Left ventricle myocardium inferior (tissue), 1 donor: ENCODE data around the gene HOXA1. TPM values are rescaled to one million over a fixed set of nuclear protein-coding genes. Genes with fewer than 3 reads are reported as not detected.

Experiments used
- DNase-seq: peaks from one replicate; pipeline ENCODE4 v3.0.0-alpha.2; 2020
- H3K27ac ChIP-seq: fragments of 200-600 bp; replicated peaks from 2 replicates; pipeline ENCODE4 v1.8.0; 2021
- H3K27me3 ChIP-seq: fragments of 200-600 bp; 2 replicates; pipeline ENCODE4 v1.8.0; 2021; ENCODE audit warnings: low read depth
- H3K36me3 ChIP-seq: fragments of 200-600 bp; 2 replicates; pipeline ENCODE4 v1.8.0; 2021
- H3K4me1 ChIP-seq: fragments of 200-600 bp; 2 replicates; pipeline ENCODE4 v1.8.0; 2021
- H3K4me3 ChIP-seq: fragments of 200-600 bp; 2 replicates; pipeline ENCODE4 v1.8.0; 2021; ENCODE audit warnings: mild to moderate bottlenecking, moderate library complexity
- H3K9me3 ChIP-seq: fragments of 200-600 bp; replicated peaks from 2 replicates; pipeline ENCODE4 v1.8.0; 2021
- intact Hi-C: fragments of 100-400 bp; cut with micrococcal nuclease; formaldehyde crosslinking; loops from one replicate; pipeline ENCODE4 v1.11.0; 2022
- total RNA-seq: library from RNA; stranded (reverse); fragmentation: NEBNext Ultra II Directional; extraction: Animal tissue kit (Norgen Biotek cat#: 25700); gene quantifications from one replicate; pipeline ENCODE4 v1.2.1, GENCODE V29; 2021
- TF ChIP-seq, protein P1 (sequence below): fragments of 200-600 bp; IDR thresholded peaks from 2 replicates; pipeline ENCODE4 v1.8.0; 2021; ENCODE audit warnings: antibody characterized with exemption, mild to moderate bottlenecking, borderline replicate concordance
- donor health status: DM: no; HTN: yes; CAD: no; lungs with severe emphysema.

The HOXA1 gene
- total RNA-seq, 1 donor from 2014 or later: not detected

DNA sequence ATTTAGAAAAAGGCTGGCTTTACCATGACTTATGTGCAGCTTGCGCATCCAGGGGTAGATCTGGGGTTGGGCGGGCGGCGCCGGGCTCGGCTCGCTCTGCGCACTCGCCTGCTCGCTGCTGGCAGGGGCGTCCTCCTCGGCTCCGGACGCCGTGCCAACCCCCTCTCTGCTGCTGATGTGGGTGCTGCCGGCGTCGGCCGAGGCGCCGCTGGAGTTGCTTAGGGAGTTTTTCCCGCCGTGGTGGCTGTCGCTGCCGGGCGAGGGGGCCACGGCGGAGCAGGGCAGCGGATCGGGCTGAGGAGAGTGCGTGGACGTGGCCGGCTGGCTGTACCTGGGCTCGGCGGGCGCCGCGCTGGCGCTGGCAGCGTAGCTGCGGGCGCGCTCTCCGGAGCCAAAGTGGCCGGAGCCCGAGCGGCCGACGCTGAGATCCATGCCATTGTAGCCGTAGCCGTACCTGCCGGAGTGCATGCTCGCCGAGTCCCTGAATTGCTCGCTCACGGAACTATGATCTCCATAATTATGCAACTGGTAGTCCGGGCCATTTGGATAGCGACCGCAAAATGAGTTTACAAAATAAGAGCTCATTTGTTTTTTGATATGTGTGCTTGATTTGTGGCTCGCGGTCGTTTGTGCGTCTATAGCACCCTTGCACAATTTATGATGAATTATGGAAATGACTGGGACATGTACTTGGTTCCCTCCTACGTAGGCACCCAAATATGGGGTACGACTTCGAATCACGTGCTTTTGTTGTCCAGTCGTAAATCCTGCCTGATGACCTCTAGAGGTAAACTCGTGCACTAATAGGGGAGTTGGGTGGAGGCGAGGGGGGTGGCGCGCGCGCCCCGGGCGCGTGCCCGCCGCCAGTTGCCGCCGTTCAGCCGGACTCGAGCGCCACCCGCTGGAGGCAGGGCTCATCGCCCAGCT lies 47.5 kb upstream of the HOXA1 start, which contains the start of gene HOXA5:
Gene HOXA5, minus strand, starts transcription at position 659 of the 927 bp plus-strand sequence. Its CDS starts 74 bp downstream, at position 585.
- H3K4me1 ChIP-seq: peaks cover 49% of the 10 kb centered on the region
- H3K27ac ChIP-seq: peak within 1 kb of the TSS; percentile 47
- H3K4me3 ChIP-seq: peak within 1 kb of the TSS; percentile 64
- intact Hi-C loops: no loop called here
- no peaks in the 10 kb centered on the region for H3K9me3 ChIP-seq
- TF ChIP-seq, protein P1, sequence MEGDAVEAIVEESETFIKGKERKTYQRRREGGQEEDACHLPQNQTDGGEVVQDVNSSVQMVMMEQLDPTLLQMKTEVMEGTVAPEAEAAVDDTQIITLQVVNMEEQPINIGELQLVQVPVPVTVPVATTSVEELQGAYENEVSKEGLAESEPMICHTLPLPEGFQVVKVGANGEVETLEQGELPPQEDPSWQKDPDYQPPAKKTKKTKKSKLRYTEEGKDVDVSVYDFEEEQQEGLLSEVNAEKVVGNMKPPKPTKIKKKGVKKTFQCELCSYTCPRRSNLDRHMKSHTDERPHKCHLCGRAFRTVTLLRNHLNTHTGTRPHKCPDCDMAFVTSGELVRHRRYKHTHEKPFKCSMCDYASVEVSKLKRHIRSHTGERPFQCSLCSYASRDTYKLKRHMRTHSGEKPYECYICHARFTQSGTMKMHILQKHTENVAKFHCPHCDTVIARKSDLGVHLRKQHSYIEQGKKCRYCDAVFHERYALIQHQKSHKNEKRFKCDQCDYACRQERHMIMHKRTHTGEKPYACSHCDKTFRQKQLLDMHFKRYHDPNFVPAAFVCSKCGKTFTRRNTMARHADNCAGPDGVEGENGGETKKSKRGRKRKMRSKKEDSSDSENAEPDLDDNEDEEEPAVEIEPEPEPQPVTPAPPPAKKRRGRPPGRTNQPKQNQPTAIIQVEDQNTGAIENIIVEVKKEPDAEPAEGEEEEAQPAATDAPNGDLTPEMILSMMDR: peak; percentile 53
- no peak for DNase-seq
- peaks cover 100% of the 10 kb centered on the region for H3K27me3 ChIP-seq
- no peaks in the 10 kb centered on the region for H3K36me3 ChIP-seq

DNA sequence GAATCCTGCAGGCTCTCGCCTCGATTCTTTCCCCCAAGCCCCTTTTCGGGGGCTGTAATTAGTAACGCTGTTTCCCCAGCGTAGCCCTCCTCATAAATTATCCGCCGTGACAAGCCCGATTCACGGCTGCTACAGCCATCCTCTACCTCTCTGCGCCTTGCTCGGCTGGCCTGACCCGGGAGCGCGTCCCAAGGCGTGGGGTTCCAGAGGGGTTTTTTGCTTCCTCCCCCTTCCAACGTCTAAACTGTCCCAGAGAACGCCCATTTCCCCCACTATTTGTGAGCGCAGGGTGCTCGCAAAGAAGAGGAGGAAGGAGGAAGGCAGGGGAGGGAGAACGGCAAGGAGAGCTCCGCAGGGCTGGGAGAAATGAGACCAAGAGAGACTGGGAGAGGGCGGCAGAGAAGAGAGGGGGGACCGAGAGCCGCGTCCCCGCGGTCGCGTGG lies 46.8 kb upstream of the HOXA1 start:
- Histone ChIP-seq H3K27ac (peak overlapping the region; percentile 47), H3K4me3 (peak overlapping the region; percentile 64), H3K36me3 (no peaks in the 10 kb centered on the region), H3K27me3 (peaks cover 100% of the 10 kb centered on the region), H3K9me3 (no peaks in the 10 kb centered on the region), H3K4me1 (peaks cover 43% of the 10 kb centered on the region)
- intact Hi-C loops: no loop called here
- TF ChIP-seq, protein P1: no peak
- no peak for DNase-seq

DNA sequence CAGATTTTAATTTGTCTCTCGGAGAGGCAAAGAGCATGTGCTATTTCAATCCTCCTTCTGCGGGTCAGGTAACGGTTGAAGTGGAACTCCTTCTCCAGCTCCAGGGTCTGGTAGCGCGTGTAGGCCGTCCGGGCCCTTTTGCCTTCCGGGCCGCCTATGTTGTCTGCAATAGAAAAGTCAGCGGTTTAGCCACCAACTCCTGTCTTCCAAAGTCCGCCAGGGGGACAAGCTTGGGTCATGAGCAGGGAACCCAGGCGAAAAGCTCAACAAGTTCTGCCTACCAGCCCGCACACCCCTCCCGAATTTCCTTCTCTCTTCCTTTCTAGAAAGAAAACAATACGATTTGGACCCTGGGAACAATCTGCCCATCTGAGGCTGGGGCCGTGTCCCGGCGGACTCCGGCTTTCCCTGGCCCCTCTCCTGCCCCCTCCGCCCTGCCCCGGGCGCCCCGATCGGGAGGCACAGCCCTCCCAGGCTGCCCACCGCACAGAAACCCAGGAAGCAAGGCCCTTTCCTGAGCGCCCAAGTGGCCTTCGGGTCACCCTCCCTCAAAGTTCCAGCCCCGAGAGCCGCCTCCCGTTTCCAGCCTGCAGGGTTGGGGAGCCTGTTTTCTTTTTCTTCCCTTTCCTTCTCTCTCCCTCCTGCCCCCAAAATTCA lies 46.3 kb upstream of the HOXA1 start:
- Histone ChIP-seq H3K4me3 (peak overlapping the region; percentile 64), H3K4me1 (peaks cover 37% of the 10 kb centered on the region), H3K36me3 (no peaks in the 10 kb centered on the region), H3K9me3 (no peaks in the 10 kb centered on the region), H3K27ac (no peak overlapping the region), H3K27me3 (peaks cover 100% of the 10 kb centered on the region)
- no peak for DNase-seq
- intact Hi-C loops: no loop called here
- TF ChIP-seq, protein P1: no peak

DNA sequence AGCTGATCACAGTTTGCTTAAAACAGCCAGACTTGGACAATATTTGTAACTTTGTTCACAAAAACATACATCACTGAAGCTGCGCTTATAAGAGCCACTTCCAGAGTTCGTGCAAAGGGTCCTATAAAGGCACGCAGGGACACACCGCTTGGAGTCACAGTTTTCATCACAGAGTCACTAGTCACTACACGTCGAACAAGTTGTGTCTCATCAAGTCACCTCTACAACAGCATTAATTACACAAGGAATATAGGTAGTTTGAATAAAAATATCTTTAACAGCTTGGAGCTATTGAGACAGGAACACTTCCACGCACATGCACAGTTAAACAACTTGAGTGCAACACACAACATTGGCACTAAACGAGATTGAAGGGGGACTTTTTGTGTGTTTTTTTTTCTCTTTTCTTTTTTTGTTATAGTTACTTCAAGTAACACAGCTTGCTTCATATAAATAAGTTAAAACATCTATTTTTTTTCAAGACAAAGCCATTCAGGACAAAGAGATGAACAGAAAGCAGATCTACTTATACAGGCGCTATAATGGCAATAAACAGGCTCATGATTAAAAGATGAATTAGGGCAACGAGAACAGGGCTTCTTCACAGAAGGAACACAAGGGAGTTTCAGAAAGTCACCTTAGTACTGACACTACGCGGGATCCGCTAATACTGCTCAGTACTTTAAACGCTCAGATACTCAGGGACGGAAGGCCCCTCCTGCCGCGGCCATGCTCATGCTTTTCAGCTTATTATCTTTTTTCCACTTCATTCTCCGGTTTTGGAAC lies 45.5 kb upstream of the HOXA1 start:
- H3K27ac ChIP-seq: no peak overlapping the region

More for the DNA sequence above, 45.5 kb upstream of the HOXA1 start:
- Histone ChIP-seq H3K27me3 (peaks cover 100% of the 10 kb centered on the region), H3K36me3 (no peaks in the 10 kb centered on the region), H3K9me3 (no peaks in the 10 kb centered on the region), H3K4me1 (peaks cover 37% of the 10 kb centered on the region), H3K4me3 (peak overlapping the region; percentile 64)
- intact Hi-C loops: no loop called here
- DNase-seq: no peak
- TF ChIP-seq, protein P1: no peak
